A549 (cell line): ENCODE measurements around the gene PLD2. TPM values are rescaled to one million over a fixed set of nuclear protein-coding genes. Genes with fewer than 3 reads are reported as not detected.

ENCODE experiments used
- ATAC-seq, 2 experiments: fragments of 200-7000 bp in 1 of 2; fragments of >200 bp in 1 of 2; cut with Nextera tagmentation in 1 of 2; cut with Tn5 transposase in 1 of 2; 3 replicates each; pipeline versions ENCODE4 v1.8.0 to v1.9.1; 2018 to 2020; ENCODE audit warnings: mild to moderate bottlenecking in 1 of 2, moderate library complexity in 1 of 2
- CTCF ChIA-PET: fragments of 300-600 bp; sonication (Branson Sonifier 250); formaldehyde crosslinking; extraction: SDS; loops from one replicate; lab custom pipeline; 2021; ENCODE audit warnings: antibody characterized with exemption, inconsistent platforms; lab: Yijun Ruan, JAX
- POLR2A ChIA-PET: fragments of 350-600 bp; formaldehyde crosslinking; extraction: SDS; loops from one replicate; lab custom pipeline; 2021; ENCODE audit warnings: antibody characterized with exemption, inconsistent platforms; lab: Yijun Ruan, JAX
- DNase-seq, 2 experiments: peaks; one replicate each; pipeline versions ENCODE4 v3.0.0 to v3.0.0-alpha.2; 2011 to 2016; ENCODE audit warnings: low read depth in 1 of 2, low spot score in 1 of 2
- FAIRE-seq: peaks from 2 replicates; lab custom pipeline; 2011; peaks lifted over from hg19 to GRCh38; lab: Jason Lieb, UNC
- H3K27ac ChIP-seq, 2 experiments: fragments of >200 bp; sonication (Bioruptor Twin); formaldehyde crosslinking; 3 replicates each; pipeline ENCODE4 v1.5.1; 2016 to 2017
- H3K4me1 ChIP-seq: fragments of >200 bp; sonication (Bioruptor Twin); formaldehyde crosslinking; 3 replicates; pipeline ENCODE4 v1.6.1; 2016
- H3K4me2 ChIP-seq: fragments of >200 bp; sonication (Bioruptor Twin); formaldehyde crosslinking; 3 replicates; pipeline ENCODE4 v1.6.1; 2016
- H3K4me3 ChIP-seq: fragments of >200 bp; sonication (Bioruptor Twin); formaldehyde crosslinking; 3 replicates; pipeline ENCODE4 v1.5.1; 2016
- H3K9me3 ChIP-seq: fragments of >200 bp; sonication (Bioruptor Twin); formaldehyde crosslinking; 3 replicates; pipeline ENCODE4 v1.6.1; 2016
- CBX8 ChIP-seq: fragments of 200-600 bp; sonication (generic); IDR thresholded peaks from 2 replicates; pipeline ENCODE4 v1.6.1; 2016
- CHD4 ChIP-seq: fragments of 200-600 bp; sonication (generic); IDR thresholded peaks from 2 replicates; pipeline ENCODE4 v1.6.1; 2016; ENCODE audit warnings: antibody characterized with exemption, mild to moderate bottlenecking, borderline replicate concordance
- EHMT2 ChIP-seq: fragments of 200-600 bp; sonication (generic); IDR thresholded peaks from 2 replicates; pipeline ENCODE4 v1.6.1; 2016; ENCODE audit warnings: antibody characterized with exemption, low read depth, mild to moderate bottlenecking, moderate library complexity
- FOSB ChIP-seq: fragments of 250-450 bp; sonication (Bioruptor Pico); IDR thresholded peaks from 2 replicates; pipeline ENCODE4 v1.5.0; 2020; ENCODE audit warnings: mild to moderate bottlenecking, moderate library complexity
- GATA3 ChIP-seq: IDR thresholded peaks from 2 replicates; pipeline ENCODE4 v1.6.1; 2012; ENCODE audit warnings: borderline replicate concordance
- HEYL ChIP-seq: fragments of 250-450 bp; sonication (Bioruptor Pico); IDR thresholded peaks from 2 replicates; pipeline ENCODE4 v1.8.0; 2021; ENCODE audit warnings: mild to moderate bottlenecking, moderate library complexity
- MAX ChIP-seq: IDR thresholded peaks from 2 replicates; pipeline ENCODE4 v1.6.1; 2012
- NFE2L2 ChIP-seq: fragments of 150-350 bp; conservative IDR thresholded peaks from 2 replicates; pipeline ENCODE4 v1.6.1; 2014; ENCODE audit warnings: low read length
- NPAS2 ChIP-seq: fragments of 250-450 bp; sonication (Bioruptor Pico); IDR thresholded peaks from 2 replicates; pipeline ENCODE4 v1.8.0; 2022; ENCODE audit warnings: mild to moderate bottlenecking, moderate library complexity, borderline replicate concordance
- NR3C1 ChIP-seq: fragments of >200 bp; sonication (Bioruptor Twin); formaldehyde crosslinking; IDR thresholded peaks from 3 replicates; pipeline ENCODE4 v1.6.1; 2017
- PBX3 ChIP-seq: IDR thresholded peaks from 2 replicates; pipeline ENCODE4 v1.6.1; 2012
- PHF8 ChIP-seq: fragments of 200-600 bp; sonication (generic); IDR thresholded peaks from 2 replicates; pipeline ENCODE4 v1.6.1; 2016; ENCODE audit warnings: low read depth, mild to moderate bottlenecking, antibody characterized with exemption, moderate library complexity, borderline replicate concordance
- POLR2AphosphoS2 ChIP-seq: conservative IDR thresholded peaks from 2 replicates; pipeline ENCODE4 v1.6.1; 2012; ENCODE audit warnings: low read length, improper control_type of control experiment, inconsistent platforms
- RAD21 ChIP-seq, 2 experiments: fragments of >200 bp in 1 of 2; sonication (Bioruptor Twin) in 1 of 2; formaldehyde crosslinking in 1 of 2; IDR thresholded peaks in 1 of 2; conservative IDR thresholded peaks in 1 of 2; 2 replicates in 1 of 2; 3 replicates in 1 of 2; pipeline ENCODE4 v1.6.1; 2012 to 2018; ENCODE audit warnings: inconsistent platforms in 1 of 2
- REST ChIP-seq: fragments of 200-600 bp; sonication (generic); IDR thresholded peaks from 2 replicates; pipeline ENCODE4 v1.6.1; 2016; ENCODE audit warnings: antibody characterized with exemption, mild to moderate bottlenecking, moderate library complexity
- RFX5 ChIP-seq: fragments of 450-650 bp; IDR thresholded peaks from 2 replicates; pipeline ENCODE4 v1.7.1; 2014; ENCODE audit warnings: antibody characterized with exemption, mild to moderate bottlenecking, moderate library complexity
- SREBF2 ChIP-seq: fragments of 450-650 bp; IDR thresholded peaks from 2 replicates; pipeline ENCODE4 v1.6.1; 2014; ENCODE audit warnings: mild to moderate bottlenecking, moderate library complexity
- ZC3H11A ChIP-seq: fragments of 450-650 bp; IDR thresholded peaks from 2 replicates; pipeline ENCODE4 v1.6.1; 2014; ENCODE audit warnings: antibody characterized with exemption, mild to moderate bottlenecking
- ZNF302 ChIP-seq: fragments of 250-450 bp; sonication (Bioruptor Pico); IDR thresholded peaks from 2 replicates; pipeline ENCODE4 v1.9.0; 2021; ENCODE audit warnings: inconsistent platforms, mild to moderate bottlenecking, moderate library complexity
- WGBS: methylation state at CpG from one replicate; pipeline ENCODE4 v1.1.6; 2017; ENCODE audit errors: missing lambda C conversion rate; 5-methylcytosine and 5-hydroxymethylcytosine counted together
- polyA plus RNA-seq, 4 experiments: library from polyadenylated mRNA; depleted of rRNA in 3 of 4; stranded (reverse); fragments of >200 nt; fragmentation: RNase III in 1 of 4; extraction: RNeasy Plus Mini Kit Qiagen cat#74134 plus additional on column Dnase treatment in 1 of 4; gene quantifications; 2 replicates in 3 of 4; 3 replicates in 1 of 4; pipeline ENCODE4 v1.2.3, GENCODE V29; 2011 to 2017
- TF ChIP-seq, protein P1 (sequence below): fragments of 250-450 bp; sonication (Bioruptor Pico); IDR thresholded peaks from 2 replicates; pipeline ENCODE4 v1.5.0; 2020; ENCODE audit warnings: low read depth, mild to moderate bottlenecking, moderate library complexity

Gene PLD2
- polyA plus RNA-seq, 2 of the 4 experiments (the other 2 are of a cell fraction) = 17.0 to 23.0 TPM

GRCh38 chr17:4807605-4808377 is 839 bp downstream of the PLD2 start:
- CTCF ChIA-PET = interaction anchor here (1.0 to 5.2 kb wide), 10 partner anchors 7 to 98 kb away, joined by 3 to 36 read pairs (median 4); partner anchors contain the start of gene ARRB2
- POLR2A ChIA-PET = interaction anchor here (1.3 to 3.9 kb wide), 3 partner anchors 12 to 18 kb away, joined by 4 to 31 read pairs (median 24); partner anchors contain the start of genes GLTPD2 and PSMB6
- Histone ChIP-seq H3K9me3 (no peaks in the 10 kb centered on the region), H3K27ac (peak overlapping the region; percentile 86 to 90), H3K4me2 (peak overlapping the region; percentile 88), H3K4me1 (peaks cover 14% of the 10 kb centered on the region), H3K4me3 (peak overlapping the region; percentile 83)
- no peak for FAIRE-seq
- DNase-seq = peak in 1 of 2 experiments; percentile 44
- WGBS = 35% methylated on average over 31 of the region's 32 CpGs
- peak; percentile 41 to 43; a peak in 5 of 6 replicates for ATAC-seq
- TF ChIP-seq ZC3H11A (no peak), PHF8 (no peak), HEYL (CRISPR knock-in tag) (no peak), CBX8 (no peak)
- TF ChIP-seq, protein P1, sequence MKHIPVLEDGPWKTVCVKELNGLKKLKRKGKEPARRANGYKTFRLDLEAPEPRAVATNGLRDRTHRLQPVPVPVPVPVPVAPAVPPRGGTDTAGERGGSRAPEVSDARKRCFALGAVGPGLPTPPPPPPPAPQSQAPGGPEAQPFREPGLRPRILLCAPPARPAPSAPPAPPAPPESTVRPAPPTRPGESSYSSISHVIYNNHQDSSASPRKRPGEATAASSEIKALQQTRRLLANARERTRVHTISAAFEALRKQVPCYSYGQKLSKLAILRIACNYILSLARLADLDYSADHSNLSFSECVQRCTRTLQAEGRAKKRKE = no peak

- Histone ChIP-seq H3K27ac (no peak overlapping the region), H3K9me3 (no peaks in the 10 kb centered on the region), H3K4me1 (peaks cover 14% of the 10 kb centered on the region), H3K4me2 (peak overlapping the region; percentile 88; the same call in 2 of the 3 replicates), H3K4me3 (no peak overlapping the region)
- CTCF ChIA-PET = interaction anchor here (0.7 to 5.2 kb wide), 10 partner anchors 8 to 99 kb away, joined by 3 to 36 read pairs (median 5); partner anchors contain the start of gene ARRB2
- no peak for ATAC-seq
- FAIRE-seq = no peak
- 0 out of 2 replicates have a peak, but pooled peaks have one; percentile 15 for TF ChIP-seq REST
- no peak for TF ChIP-seq ZNF302 (CRISPR knock-in tag)
- peak in 1 of 2 experiments; percentile 23; a peak in 1 of 5 replicates for TF ChIP-seq RAD21 (conservative IDR thresholded peaks at IDR 0.05 in 1 of 2, IDR thresholded peaks at IDR 0.05 in 1 of 2)
- TF ChIP-seq MAX = no peak
- POLR2A ChIA-PET = interaction anchor here (1.3 to 3.9 kb wide), 2 partner anchors 12 to 18 kb away, joined by 4 to 31 read pairs; partner anchors contain the start of gene PSMB6
- WGBS = 67% methylated on average over 6 of the region's 6 CpGs
- DNase-seq = no peak
Measured at GRCh38 chr17:4808378-4808767, 1.4 kb downstream of the PLD2 start.

DNA sequence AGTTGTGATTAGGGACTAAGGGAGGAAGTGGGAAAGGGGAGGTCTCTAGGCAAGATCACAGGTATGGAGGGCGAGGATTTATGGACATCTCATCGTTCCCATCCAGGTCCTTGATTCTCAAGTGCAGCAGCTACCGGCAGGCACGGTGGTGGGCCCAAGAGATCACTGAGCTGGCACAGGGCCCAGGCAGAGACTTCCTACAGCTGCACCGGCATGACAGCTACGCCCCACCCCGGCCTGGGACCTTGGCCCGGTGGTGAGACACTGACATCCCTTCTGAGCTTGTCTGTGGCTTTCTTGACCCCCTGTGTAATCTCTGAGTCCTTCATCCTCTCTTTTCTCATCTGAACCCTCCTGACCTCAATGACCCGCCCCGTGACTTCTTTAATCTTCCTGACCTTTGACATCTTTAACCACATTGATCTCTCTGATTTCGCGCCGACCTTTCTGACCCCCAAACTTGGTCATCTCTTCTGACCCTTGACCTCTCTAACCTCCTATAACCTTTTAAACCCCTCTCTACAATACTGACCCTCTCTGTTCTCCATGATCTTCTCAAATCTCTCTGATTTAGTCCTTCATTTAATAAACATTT is 3.8 kb downstream of the PLD2 start:
- CTCF ChIA-PET = interaction anchor here (0.8 to 5.2 kb wide), 5 partner anchors 15 to 98 kb away, joined by 3 to 36 read pairs (median 4); no protein-coding TSS in a partner anchor
- FAIRE-seq = no peak

More for the DNA sequence above, 3.8 kb downstream of the PLD2 start:
- Histone ChIP-seq H3K4me2 (no peak overlapping the region), H3K4me1 (peaks cover 14% of the 10 kb centered on the region), H3K4me3 (no peak overlapping the region), H3K9me3 (no peaks in the 10 kb centered on the region), H3K27ac (no peak overlapping the region)
- 95% methylated on average over 13 of the region's 13 CpGs for WGBS
- ATAC-seq (no peak), DNase-seq (no peak)
- no peak for TF ChIP-seq ZC3H11A
- no peak for TF ChIP-seq CHD4
- no peak for TF ChIP-seq RFX5
- no peak for TF ChIP-seq NFE2L2
- no peak for TF ChIP-seq FOSB (CRISPR knock-in tag)
- TF ChIP-seq EHMT2 = no peak
- TF ChIP-seq NPAS2 (CRISPR knock-in tag) = no peak
- TF ChIP-seq GATA3 = no peak
- TF ChIP-seq PBX3 = no peak
- TF ChIP-seq NR3C1 = no peak
- no peak for TF ChIP-seq POLR2AphosphoS2
- TF ChIP-seq SREBF2 = no peak
- POLR2A ChIA-PET = no interaction called here
